H1 (cell line): ENCODE results near the gene TBL1Y. TPM values are rescaled to one million over a fixed set of nuclear protein-coding genes. Genes with fewer than 3 reads are reported as not detected.

ENCODE experiments used
- CTCF ChIA-PET: fragments of 300-600 bp; sonication (Branson Sonifier 250); formaldehyde crosslinking; loops from one replicate; lab custom pipeline; 2021; ENCODE audit not compliant: partially characterized antibody; lab: Charles Lee
- POLR2A ChIA-PET: fragments of 300-600 bp; sonication (Branson Sonifier 250); formaldehyde crosslinking; loops from one replicate; lab custom pipeline; 2021; ENCODE audit warnings: inconsistent platforms; ENCODE audit not compliant: partially characterized antibody; lab: Charles Lee
- DNase-seq, 2 experiments: peaks; one replicate each; pipeline versions ENCODE4 v3.0.0 to v3.0.0-alpha.2; 2010 to 2022; ENCODE audit warnings: low spot score in 2 of 2, low read depth in 1 of 2, mixed read lengths in 1 of 2
- FAIRE-seq: peaks from 2 replicates; lab custom pipeline; 2011; peaks lifted over from hg19 to GRCh38; lab: Jason Lieb, UNC
- H2AFZ ChIP-seq: 2 replicates; pipeline ENCODE4 v1.8.1; 2012; ENCODE audit warnings: low read length, inconsistent platforms
- H2AK5ac ChIP-seq: 2 replicates; pipeline ENCODE4 v1.6.1; 2013; ENCODE audit warnings: low read depth, low read length
- H2BK120ac ChIP-seq: replicated peaks from 2 replicates; pipeline ENCODE3; 2013; ENCODE audit warnings: low read depth, low read length, inconsistent platforms
- H2BK12ac ChIP-seq: 2 replicates; pipeline ENCODE4 v1.6.1; 2013; ENCODE audit warnings: low read depth, low read length
- H2BK15ac ChIP-seq: 2 replicates; pipeline ENCODE4 v1.6.1; 2013; ENCODE audit warnings: low read length
- H2BK20ac ChIP-seq: 2 replicates; pipeline ENCODE4 v1.6.1; 2013; ENCODE audit warnings: low read length
- H2BK5ac ChIP-seq: 2 replicates; pipeline ENCODE4 v1.6.1; 2013; ENCODE audit warnings: low read depth, low read length
- H3K14ac ChIP-seq: 2 replicates; pipeline ENCODE4 v1.6.1; 2013; ENCODE audit warnings: inconsistent platforms; ENCODE audit not compliant: insufficient read length
- H3K18ac ChIP-seq: 2 replicates; pipeline ENCODE4 v1.6.1; 2013; ENCODE audit warnings: low read length; ENCODE audit errors: extremely low read depth
- H3K23ac ChIP-seq: 2 replicates; pipeline ENCODE4 v1.6.1; 2013; ENCODE audit warnings: inconsistent platforms; ENCODE audit not compliant: insufficient read length
- H3K23me2 ChIP-seq: 2 replicates; pipeline ENCODE4 v1.6.1; 2013; ENCODE audit warnings: low read depth, low read length
- H3K27ac ChIP-seq: 2 replicates; pipeline ENCODE4 v1.6.1; 2011; ENCODE audit warnings: low read depth, low read length, inconsistent platforms
- H3K27me3 ChIP-seq, 4 experiments: replicated peaks in 1 of 4; 1 replicate in 1 of 4; 2 replicates in 3 of 4; pipeline versions ENCODE4 v1.6.1 to v1.8.1; 2011 to 2013; ENCODE audit warnings: low read length in 3 of 4, mild to moderate bottlenecking in 3 of 4, inconsistent platforms in 2 of 4, mixed read lengths in 2 of 4, moderate library complexity in 1 of 4; ENCODE audit not compliant: control insufficient read depth in 3 of 4, insufficient read depth in 3 of 4; ENCODE audit errors: extremely low read depth in 1 of 4
- H3K36me3 ChIP-seq, 4 experiments: 2 replicates each; pipeline versions ENCODE4 v1.6.1 to v1.8.1; 2011 to 2013; ENCODE audit warnings: mild to moderate bottlenecking in 4 of 4, low read length in 3 of 4, moderate library complexity in 2 of 4, control low read depth in 1 of 4, inconsistent platforms in 1 of 4; ENCODE audit not compliant: insufficient read depth in 4 of 4, control insufficient read depth in 2 of 4
- H3K4ac ChIP-seq: replicated peaks from 2 replicates; pipeline ENCODE3; 2013; ENCODE audit warnings: low read length, low read depth, mixed read lengths, inconsistent platforms; ENCODE audit not compliant: insufficient read length
- H3K4me1 ChIP-seq, 4 experiments: replicated peaks in 1 of 4; 1 replicate in 1 of 4; 2 replicates in 3 of 4; pipeline versions ENCODE4 v1.6.1 to v1.8.1; 2011 to 2013; ENCODE audit warnings: low read length in 3 of 4, inconsistent platforms in 2 of 4, mixed read lengths in 1 of 4; ENCODE audit not compliant: insufficient read depth in 4 of 4, control insufficient read depth in 3 of 4
- H3K4me2 ChIP-seq, 2 experiments: 2 replicates each; pipeline versions ENCODE4 v1.6.1 to v1.8.1; 2011 to 2013; ENCODE audit warnings: low read depth in 2 of 2, low read length in 2 of 2, control low read depth in 1 of 2, inconsistent platforms in 1 of 2, mild to moderate bottlenecking in 1 of 2; ENCODE audit not compliant: insufficient read depth in 1 of 2
- H3K4me3 ChIP-seq, 4 experiments: fragments of 200-600, 300-600 bp in 1 of 4; sonication (generic), shearing (Covaris generic), sonication (Bioruptor Twin) in 1 of 4; 2 replicates each; pipeline versions ENCODE4 v1.5.1 to v1.8.1; 2011 to 2016; ENCODE audit warnings: low read length in 4 of 4, low read depth in 3 of 4, control low read depth in 2 of 4, inconsistent platforms in 2 of 4, mild to moderate bottlenecking in 2 of 4, mixed read lengths in 1 of 4, moderate library complexity in 1 of 4; ENCODE audit not compliant: insufficient read depth in 2 of 4; ENCODE audit errors: extremely low read depth in 1 of 4
- H3K56ac ChIP-seq: replicated peaks from 2 replicates; pipeline ENCODE3; 2013; ENCODE audit warnings: low read depth, mild to moderate bottlenecking, mixed read lengths, low read length, inconsistent platforms; ENCODE audit not compliant: insufficient read length
- H3K79me1 ChIP-seq: 2 replicates; pipeline ENCODE4 v1.6.1; 2013; ENCODE audit warnings: low read depth, low read length, control low read depth
- H3K79me2 ChIP-seq, 2 experiments: 2 replicates each; pipeline versions ENCODE4 v1.6.1 to v1.8.1; 2012 to 2013; ENCODE audit warnings: low read length in 2 of 2, mild to moderate bottlenecking in 2 of 2, inconsistent platforms in 1 of 2; ENCODE audit not compliant: insufficient read depth in 2 of 2, control insufficient read depth in 1 of 2
- H3K9ac ChIP-seq, 4 experiments: replicated peaks in 1 of 4; 1 replicate in 1 of 4; 2 replicates in 3 of 4; pipeline versions ENCODE4 v1.6.1 to v1.8.1; 2011 to 2013; ENCODE audit warnings: low read depth in 3 of 4, low read length in 3 of 4, control low read depth in 2 of 4, mild to moderate bottlenecking in 2 of 4, moderate library complexity in 2 of 4, inconsistent platforms in 1 of 4; ENCODE audit errors: extremely low read depth in 1 of 4
- H3K9me3 ChIP-seq, 2 experiments: 2 replicates each; pipeline versions ENCODE4 v1.6.1 to v1.8.1; 2012 to 2013; ENCODE audit warnings: mild to moderate bottlenecking in 2 of 2, moderate library complexity in 2 of 2, control low read depth in 1 of 2, inconsistent platforms in 1 of 2, low read depth in 1 of 2, low read length in 1 of 2, mixed read lengths in 1 of 2; ENCODE audit not compliant: insufficient read depth in 2 of 2
- H4K20me1 ChIP-seq, 2 experiments: replicated peaks in 1 of 2; 2 replicates each; pipeline versions ENCODE3 to v1.8.1; 2011 to 2013; ENCODE audit warnings: inconsistent platforms in 2 of 2, low read length in 2 of 2, mild to moderate bottlenecking in 1 of 2; ENCODE audit not compliant: insufficient read depth in 2 of 2, control insufficient read depth in 1 of 2
- H4K5ac ChIP-seq: 2 replicates; pipeline ENCODE4 v1.6.1; 2013; ENCODE audit warnings: low read length, low read depth, mixed read lengths, inconsistent platforms; ENCODE audit not compliant: insufficient read length
- H4K8ac ChIP-seq: 2 replicates; pipeline ENCODE4 v1.8.0; 2013; ENCODE audit warnings: mild to moderate bottlenecking, moderate library complexity, low read length, inconsistent platforms; ENCODE audit not compliant: insufficient read depth; ENCODE audit errors: extremely low read depth
- H4K91ac ChIP-seq: replicated peaks from 2 replicates; pipeline ENCODE3; 2013; ENCODE audit warnings: low read length, mixed read lengths, inconsistent platforms; ENCODE audit not compliant: insufficient read length
- CEBPB ChIP-seq: IDR thresholded peaks from 2 replicates; pipeline ENCODE4 v1.6.1; 2012; ENCODE audit warnings: low read depth, low read length
- CHD2 ChIP-seq: IDR thresholded peaks from 2 replicates; pipeline ENCODE4 v1.6.1; 2012; ENCODE audit warnings: low read length, improper control_type of control experiment
- CREB1 ChIP-seq: IDR thresholded peaks from 2 replicates; pipeline ENCODE4 v1.6.1; 2012; ENCODE audit warnings: inconsistent platforms
- KDM4A ChIP-seq: IDR thresholded peaks from one replicate; pipeline ENCODE4 v1.7.1; 2012; ENCODE audit warnings: low read depth, mild to moderate bottlenecking, moderate library complexity, low read length, inconsistent platforms; ENCODE audit not compliant: severe bottlenecking
- PHF8 ChIP-seq: fragments of 200-600 bp; sonication (generic); conservative IDR thresholded peaks from 2 replicates; pipeline ENCODE4 v1.7.1; 2012; ENCODE audit warnings: low read depth, mild to moderate bottlenecking, inconsistent platforms, low read length, moderate library complexity
- POU5F1 ChIP-seq: IDR thresholded peaks from 2 replicates; pipeline ENCODE4 v1.6.1; 2011; ENCODE audit warnings: low read depth, mild to moderate bottlenecking, low read length, moderate library complexity
- RAD21 ChIP-seq, 2 experiments: IDR thresholded peaks in 1 of 2; conservative IDR thresholded peaks in 1 of 2; 2 replicates each; pipeline ENCODE4 v1.6.1; 2011; ENCODE audit warnings: low read depth in 2 of 2, low read length in 2 of 2, improper control_type of control experiment in 1 of 2, inconsistent platforms in 1 of 2, mild to moderate bottlenecking in 1 of 2, moderate library complexity in 1 of 2
- RBBP5 ChIP-seq: IDR thresholded peaks from 2 replicates; pipeline ENCODE4 v1.7.1; 2012; ENCODE audit warnings: low read depth, mild to moderate bottlenecking, inconsistent platforms, low read length, moderate library complexity, borderline replicate concordance
- RFX5 ChIP-seq: IDR thresholded peaks from 2 replicates; pipeline ENCODE4 v1.6.1; 2011; ENCODE audit warnings: low read depth, low read length, improper control_type of control experiment, borderline replicate concordance
- RXRA ChIP-seq: IDR thresholded peaks from 2 replicates; pipeline ENCODE4 v1.6.1; 2011; ENCODE audit warnings: low read depth, mild to moderate bottlenecking, low read length, moderate library complexity; ENCODE audit not compliant: insufficient read depth
- SRF ChIP-seq: IDR thresholded peaks from 2 replicates; pipeline ENCODE4 v1.6.1; 2011; ENCODE audit warnings: mild to moderate bottlenecking, low read depth, low read length, moderate library complexity
- TBP ChIP-seq: IDR thresholded peaks from 2 replicates; pipeline ENCODE4 v1.6.1; 2011; ENCODE audit warnings: low read depth, low read length, improper control_type of control experiment
- YY1 ChIP-seq: IDR thresholded peaks from 2 replicates; pipeline ENCODE4 v1.6.1; 2011; ENCODE audit warnings: low read depth, mild to moderate bottlenecking, low read length
- polyA plus RNA-seq, 7 experiments: library from polyadenylated mRNA; depleted of rRNA in 3 of 7; stranded (reverse) in 5 of 7; unstranded in 2 of 7; fragments of >200 nt in 5 of 7; fragments of 200-250 nt in 2 of 7; gene quantifications; 1 replicate in 5 of 7; 2 replicates in 1 of 7; 4 replicates in 1 of 7; pipeline versions ENCODE4 v1.2.1 to v1.2.3, GENCODE V29; 2011 to 2013; ENCODE audit warnings: missing spikeins in 2 of 7, mixed read lengths in 2 of 7
- total RNA-seq: library from RNA; stranded (reverse); fragmentation: NEBNext Ultra II Directional; extraction: Animal tissue kit (Norgen Biotek cat#: 25700); gene quantifications from 2 replicates; pipeline ENCODE4 v1.2.1, GENCODE V29; 2021
- TF ChIP-seq, protein P1 (sequence below): IDR thresholded peaks from 2 replicates; pipeline ENCODE4 v1.6.1; 2011; ENCODE audit warnings: low read length, improper control_type of control experiment
- TF ChIP-seq, protein P2 (sequence below): IDR thresholded peaks from 2 replicates; pipeline ENCODE4 v1.6.1; 2012; ENCODE audit warnings: inconsistent platforms

Gene TBL1Y
- total and polyA plus RNA-seq, 2 of the 8 experiments (the other 6 are each of a cell fraction or from before 2014, with no cell fraction given), result 2.5 to 4.2 TPM

DNA sequence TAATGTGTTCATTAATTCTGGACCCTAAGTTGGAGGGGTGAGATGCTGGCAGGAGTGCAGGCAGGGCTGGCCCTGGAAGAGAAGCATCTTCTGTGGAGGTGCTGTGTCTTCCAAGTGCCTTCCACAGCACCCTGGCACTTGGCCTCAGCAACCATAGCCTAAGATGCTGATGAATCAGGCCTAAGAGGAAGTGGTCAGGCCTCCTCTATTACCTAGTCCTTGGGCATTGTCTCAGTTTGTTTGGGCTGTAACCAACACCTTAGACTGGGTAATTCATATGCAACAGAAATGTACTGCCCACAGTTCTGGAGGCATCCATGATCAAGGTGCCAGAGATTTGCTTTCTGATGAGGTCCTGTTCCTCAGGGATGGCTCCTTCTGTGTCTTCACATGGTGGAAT is 128.5 kb downstream of the TBL1Y start:
- Histone ChIP-seq H4K20me1 (no peaks in the 10 kb centered on the region), H3K4me2 (no peak overlapping the region)
- POLR2A ChIA-PET, result no interaction called here
- TF ChIP-seq PHF8 (no peak), CREB1 (no peak), TBP (no peak), POU5F1 (no peak), KDM4A (no peak), RAD21 (IDR thresholded peaks at IDR 0.05 in 1 of 2, conservative IDR thresholded peaks at IDR 0.05 in 1 of 2; ENCODE audit: low read depth in 2 of 2, low read length in 2 of 2) (no peak), CEBPB (no peak), RFX5 (no peak), YY1 (no peak), RBBP5 (no peak), CHD2 (no peak), RXRA (no peak), SRF (no peak)
- TF ChIP-seq, protein P1, sequence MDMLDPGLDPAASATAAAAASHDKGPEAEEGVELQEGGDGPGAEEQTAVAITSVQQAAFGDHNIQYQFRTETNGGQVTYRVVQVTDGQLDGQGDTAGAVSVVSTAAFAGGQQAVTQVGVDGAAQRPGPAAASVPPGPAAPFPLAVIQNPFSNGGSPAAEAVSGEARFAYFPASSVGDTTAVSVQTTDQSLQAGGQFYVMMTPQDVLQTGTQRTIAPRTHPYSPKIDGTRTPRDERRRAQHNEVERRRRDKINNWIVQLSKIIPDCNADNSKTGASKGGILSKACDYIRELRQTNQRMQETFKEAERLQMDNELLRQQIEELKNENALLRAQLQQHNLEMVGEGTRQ, result no peak
- TF ChIP-seq, protein P2, sequence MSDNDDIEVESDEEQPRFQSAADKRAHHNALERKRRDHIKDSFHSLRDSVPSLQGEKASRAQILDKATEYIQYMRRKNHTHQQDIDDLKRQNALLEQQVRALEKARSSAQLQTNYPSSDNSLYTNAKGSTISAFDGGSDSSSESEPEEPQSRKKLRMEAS, result no peak

More for the DNA sequence above, 128.5 kb downstream of the TBL1Y start:
- Histone ChIP-seq H2BK20ac (no peak overlapping the region), H2BK12ac (no peak overlapping the region), H3K18ac (no peak overlapping the region), H3K36me3 (no peaks in the 10 kb centered on the region; a peak in 1 of 8 replicates), H4K8ac (no peak overlapping the region), H3K56ac (no peak overlapping the region), H3K14ac (no peak overlapping the region), H3K9ac (no peak overlapping the region), H3K4me3 (no peak overlapping the region), H3K23ac (no peak overlapping the region), H2BK120ac (no peak overlapping the region), H3K9me3 (no peaks in the 10 kb centered on the region), H2AK5ac (no peak overlapping the region), H2BK15ac (no peak overlapping the region), H2AFZ (no peak overlapping the region), H3K79me1 (no peaks in the 10 kb centered on the region), H2BK5ac (no peak overlapping the region), H4K91ac (no peak overlapping the region), H3K27me3 (no peaks in the 10 kb centered on the region), H3K27ac (no peak overlapping the region), H3K4ac (no peak overlapping the region), H3K4me1 (no peaks in the 10 kb centered on the region), H3K23me2 (no peaks in the 10 kb centered on the region), H4K5ac (no peak overlapping the region), H3K79me2 (no peaks in the 10 kb centered on the region)
- no peak for FAIRE-seq
- no peak for DNase-seq
- CTCF ChIA-PET, result no interaction called here
